ENCODE data around the gene GALNT9. TPM values are rescaled to one million over a fixed set of nuclear protein-coding genes. Genes with fewer than 3 reads are reported as not detected.

Gene GALNT9
- total and polyA plus RNA-seq, 10 donors: 0.20 to 2.4 (median 0.84) TPM

- Histone ChIP-seq H3K36me3 (no peaks in the 10 kb centered on the region), H3K4me1 (peaks cover 0 to 41% (median 23%) of the 10 kb centered on the region in 6 donors), H3K27ac (no peak overlapping the region), H3K27me3 (replicated peaks in 1 of 7) (peaks cover 0 to 59% (median 10%) of the 10 kb centered on the region in 7 donors), H3K4me3 (no peak overlapping the region), H3K9me3 (no peaks in the 10 kb centered on the region)
- DNase-seq: peak; percentile 58
- no peak for TF ChIP-seq POLR2A (IDR thresholded peaks at IDR 0.05)
- TF ChIP-seq CTCF (IDR thresholded peaks at IDR 0.05 in 8 of 11, conservative IDR thresholded peaks at IDR 0.05 in 3 of 11): no peak
- no peak for TF ChIP-seq POLR2AphosphoS5 (IDR thresholded peaks at IDR 0.05)
- intact Hi-C loops (cut with DNase I; ENCODE audit: low total_unique reads): no loop called here
- 77 to 88% (median 81%) methylated on average over 26 to 36 of the region's 36 CpGs for WGBS, 5 donors
Measured at GRCh38 chr12:132287391-132288238, 41.8 kb downstream of the GALNT9 start.

GRCh38 chr12:132286912-132287311 is 42.5 kb downstream of the GALNT9 start:
- TF ChIP-seq CTCF (IDR thresholded peaks at IDR 0.05 in 8 of 11, conservative IDR thresholded peaks at IDR 0.05 in 3 of 11): no peak
- TF ChIP-seq POLR2A (IDR thresholded peaks at IDR 0.05): no peak
- TF ChIP-seq POLR2AphosphoS5 (IDR thresholded peaks at IDR 0.05): no peak
- peaks cover 0 to 66% (median 10%) of the 10 kb centered on the region in 7 donors for H3K27me3 ChIP-seq (replicated peaks in 1 of 7)
- 81 to 87% (median 83%) methylated on average over 10 to 23 of the region's 23 CpGs for WGBS, 5 donors

GRCh38 chr12:132285991-132286681 is 43.3 kb downstream of the GALNT9 start:
- TF ChIP-seq POLR2AphosphoS5 (IDR thresholded peaks at IDR 0.05) (peak in 2 of 3 donors; percentile 58 to 63), CTCF (IDR thresholded peaks at IDR 0.05 in 8 of 11, conservative IDR thresholded peaks at IDR 0.05 in 3 of 11) (no peak)
- WGBS, 5 donors: 8 to 17% (median 9%) methylated on average over 37 to 51 of the region's 51 CpGs
- intact Hi-C loops (cut with DNase I; ENCODE audit: low total_unique reads): no loop called here

More at GRCh38 chr12:132286912-132287311, 42.5 kb downstream of the GALNT9 start:
- no peaks in the 10 kb centered on the region for H3K36me3 ChIP-seq
- H3K4me1 ChIP-seq: peaks cover 0 to 44% (median 23%) of the 10 kb centered on the region in 6 donors
- no peak overlapping the region for H3K4me3 ChIP-seq
- H3K9me3 ChIP-seq: no peaks in the 10 kb centered on the region
- intact Hi-C loops (cut with DNase I; ENCODE audit: low total_unique reads): no loop called here
- no peak overlapping the region for H3K27ac ChIP-seq
- DNase-seq: peak; percentile 32

More at GRCh38 chr12:132285991-132286681, 43.3 kb downstream of the GALNT9 start:
- H3K4me3 ChIP-seq: peak overlapping the region in 4 of 8 donors; percentile 9 to 52 (median 18)
- peaks cover 0 to 44% (median 23%) of the 10 kb centered on the region in 6 donors for H3K4me1 ChIP-seq
- no peak for DNase-seq
- no peaks in the 10 kb centered on the region for H3K36me3 ChIP-seq
- H3K27ac ChIP-seq: peak overlapping the region in 5 of 8 donors; percentile 26 to 53 (median 50)
- H3K9me3 ChIP-seq: no peaks in the 10 kb centered on the region
- H3K27me3 ChIP-seq (replicated peaks in 1 of 7): peaks cover 0 to 72% (median 10%) of the 10 kb centered on the region in 7 donors
